GM12801 (cell line): Measurements from ENCODE around the gene CHN2.

Experiments
- CTCF ChIP-seq: IDR thresholded peaks from one replicate; pipeline ENCODE4 v1.5.1; 2011; ENCODE audit warnings: control low read depth; ENCODE audit not compliant: insufficient read length; ENCODE audit errors: extremely low read depth

The CHN2 gene

DNA sequence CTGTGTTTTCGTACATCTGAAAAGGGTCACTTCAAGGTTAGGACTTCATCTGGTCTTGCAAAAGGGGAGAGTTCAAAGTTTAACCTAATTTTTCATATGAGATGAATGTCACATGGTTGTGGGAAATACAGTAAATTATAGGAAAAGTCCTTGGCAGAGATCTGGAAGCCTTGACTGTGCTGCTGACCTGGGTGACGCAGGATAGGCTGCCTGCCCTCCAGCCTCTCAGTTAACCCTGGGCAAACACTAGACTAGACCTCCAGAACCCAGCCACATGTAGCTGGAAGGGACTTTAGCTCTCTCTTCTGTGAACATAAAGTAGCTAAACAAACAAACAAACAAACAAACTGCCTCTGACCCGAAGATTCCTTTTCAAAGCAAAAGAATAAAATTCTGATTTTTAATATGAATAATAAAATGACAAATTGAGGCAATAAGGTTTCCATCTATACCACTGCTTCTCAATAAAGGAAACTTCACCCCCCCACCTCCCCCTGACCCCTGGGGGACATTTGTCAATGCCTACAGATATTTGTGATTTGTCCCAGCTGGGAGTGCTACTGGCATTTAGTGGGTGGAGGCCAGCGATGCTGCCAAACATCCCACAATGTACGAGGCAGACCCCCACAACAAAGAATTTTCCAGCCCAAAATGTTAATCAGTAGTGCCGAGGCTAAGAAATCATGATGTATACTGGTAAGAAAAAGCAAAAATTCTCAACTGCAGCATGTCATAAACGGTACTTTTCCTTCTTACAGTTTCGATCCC, 293.8 kb downstream of the CHN2 start:
- no peak for TF ChIP-seq CTCF

DNA sequence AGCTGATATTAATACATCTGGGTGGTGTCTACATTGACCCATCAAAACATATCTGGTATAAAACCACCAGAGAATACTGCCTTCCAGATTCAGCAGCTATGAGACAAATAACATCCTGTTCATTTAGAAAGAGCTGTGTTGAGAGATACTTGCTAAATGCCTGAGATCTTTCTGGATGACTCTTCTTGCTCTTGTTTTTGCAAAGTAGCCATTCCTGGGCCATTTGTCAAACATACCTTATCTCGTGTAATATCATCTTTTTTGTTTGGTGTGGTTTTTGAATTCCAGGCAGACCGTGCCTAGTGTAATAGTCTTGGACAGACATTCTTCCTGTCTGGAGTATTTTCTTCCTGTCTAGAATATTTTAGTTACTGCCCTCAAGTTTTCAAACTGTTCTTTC, 294.4 kb downstream of the CHN2 start:
- no peak for TF ChIP-seq CTCF

DNA sequence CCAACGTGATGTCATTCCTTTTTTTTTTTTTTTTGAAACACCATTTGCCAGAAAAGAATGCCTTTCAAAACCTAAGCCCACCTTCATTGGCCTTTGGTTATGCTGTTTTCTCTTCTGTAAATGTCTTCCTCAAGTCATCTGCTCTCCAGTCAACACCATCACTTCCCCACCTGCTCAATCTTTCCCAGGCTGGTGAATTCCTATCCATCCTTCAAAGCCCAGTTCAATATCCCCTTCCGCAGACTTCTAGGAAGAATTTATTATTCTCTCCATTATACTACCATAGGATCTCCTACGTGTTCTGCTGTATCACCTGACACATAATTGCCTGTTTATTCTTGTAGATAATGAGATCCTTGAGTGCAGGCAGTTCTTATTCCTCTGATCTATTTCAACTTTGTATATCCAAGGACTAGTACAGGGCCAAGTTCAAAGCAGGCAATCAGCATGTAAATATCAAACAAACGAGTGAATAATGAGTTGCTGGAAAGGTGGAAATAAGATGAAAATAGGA, 295.6 kb downstream of the CHN2 start:
- TF ChIP-seq CTCF, result no peak

- no peak for TF ChIP-seq CTCF
Measured at GRCh38 chr7:29494350-29494749, 299.8 kb downstream of the CHN2 start.

DNA sequence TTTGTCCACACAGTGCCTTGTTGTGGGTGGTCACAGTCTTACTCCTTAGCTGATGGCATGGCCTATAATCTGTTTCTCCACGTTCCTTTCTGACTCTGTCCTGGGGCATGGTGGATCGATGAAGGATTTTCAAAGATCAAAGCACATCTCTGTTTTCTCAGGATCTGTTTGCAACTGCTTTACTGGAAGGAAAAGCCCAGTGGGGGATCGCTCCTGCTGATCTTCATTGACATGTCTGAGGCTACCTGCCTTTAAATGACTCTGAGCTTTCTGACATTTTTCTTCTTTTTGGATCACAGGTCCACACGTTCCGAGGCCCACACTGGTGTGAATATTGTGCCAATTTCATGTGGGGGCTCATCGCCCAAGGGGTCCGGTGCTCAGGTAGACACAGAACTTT, 301.1 kb downstream of the CHN2 start:
- TF ChIP-seq CTCF, result no peak

DNA sequence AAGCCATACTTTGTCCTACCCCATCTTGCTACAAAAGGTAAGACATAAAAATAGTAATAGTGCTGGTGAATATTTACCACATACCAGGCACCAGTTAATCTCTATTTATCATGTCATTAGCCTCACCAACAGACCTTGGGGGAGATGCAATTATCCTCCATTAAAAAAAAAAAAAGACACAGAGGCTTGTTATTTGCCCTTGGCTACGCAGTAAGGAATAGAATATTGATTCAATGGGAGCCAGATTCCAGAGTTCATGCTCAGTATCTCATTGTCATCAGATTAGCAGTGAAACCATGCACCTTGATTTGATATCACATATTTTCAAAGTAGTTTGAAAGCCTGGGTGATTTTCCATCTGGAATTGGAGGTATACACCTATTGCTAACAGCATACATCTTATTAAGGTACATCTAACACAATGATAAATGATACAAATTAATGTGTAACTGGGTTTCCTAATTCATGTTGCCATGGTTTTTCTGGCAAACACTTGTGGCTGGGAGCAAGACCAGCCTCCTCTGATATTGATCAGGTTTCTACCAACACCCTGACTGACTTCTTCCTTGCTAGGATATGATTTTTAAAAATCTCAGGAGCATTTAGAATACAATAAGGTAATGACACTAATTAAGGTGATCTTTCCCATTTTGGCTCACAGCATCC, 301.9 kb downstream of the CHN2 start:
- no peak for TF ChIP-seq CTCF

DNA sequence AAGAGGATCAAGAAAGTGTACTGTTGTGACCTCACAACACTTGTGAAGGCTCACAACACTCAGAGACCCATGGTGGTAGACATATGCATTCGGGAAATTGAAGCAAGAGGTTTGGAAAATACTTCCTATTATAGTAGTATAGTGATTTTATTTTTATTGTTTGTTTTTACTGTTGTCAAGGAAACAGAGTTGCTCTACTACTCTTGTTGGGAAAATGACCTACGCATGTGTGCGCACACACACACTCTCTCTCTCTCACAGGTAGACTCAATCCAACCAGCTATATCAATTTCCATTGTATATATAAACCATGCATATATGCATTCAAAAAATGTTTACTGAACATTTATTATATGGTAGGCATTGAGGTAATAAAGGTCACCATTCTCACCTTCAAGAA, 305.4 kb downstream of the CHN2 start:
- no peak for TF ChIP-seq CTCF
